Measurements from ENCODE around the gene IL17RC. TPM values are rescaled to one million over a fixed set of nuclear protein-coding genes. Genes with fewer than 3 reads are reported as not detected.
A peak's percentile ranks its signal among the peaks of the same experiment; 100 is the strongest.

IL17RC gene
- total RNA-seq, 1 donor from 2014 or later = 82.5 TPM

DNA sequence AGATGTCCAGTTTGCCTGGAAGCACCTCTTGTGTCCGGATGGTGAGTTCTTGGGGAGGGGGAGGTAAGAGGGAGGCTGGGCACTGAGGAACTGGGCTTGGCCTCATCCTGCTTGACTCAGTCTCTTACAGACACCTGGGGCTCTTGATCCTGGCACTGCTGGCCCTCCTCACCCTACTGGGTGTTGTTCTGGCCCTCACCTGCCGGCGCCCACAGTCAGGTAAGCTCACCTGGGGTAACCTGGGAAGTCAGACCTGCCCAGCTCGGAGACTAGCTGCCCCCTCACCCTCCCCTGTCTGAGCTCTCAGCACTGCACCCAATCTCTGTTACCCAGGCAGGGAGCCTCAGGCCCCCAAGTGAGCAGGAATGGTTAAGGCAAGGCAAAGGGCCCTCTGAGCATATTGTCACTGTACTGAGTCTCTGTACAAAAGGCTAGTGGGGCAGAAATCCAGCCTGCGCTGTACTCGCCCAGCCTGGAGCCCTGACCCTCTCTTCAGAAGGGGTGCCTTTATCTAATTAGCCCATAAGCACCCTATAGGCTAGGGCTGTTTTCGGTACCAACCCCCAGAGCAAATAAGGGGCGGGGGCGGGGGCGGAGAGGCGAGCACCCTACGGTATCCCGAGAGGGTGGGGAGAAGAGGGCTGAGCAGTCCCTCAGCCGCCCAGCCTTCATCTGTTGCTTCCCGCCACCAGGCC lies 2.2 kb upstream of the IL17RC start:
- Histone ChIP-seq H3K27ac (peak overlapping the region; percentile 79 to 86), H3K36me3 (no peaks in the 10 kb centered on the region), H3K4me3 (peak overlapping the region; percentile 62 to 89), H3K9me3 (no peaks in the 10 kb centered on the region), H3K27me3 (no peaks in the 10 kb centered on the region), H3K4me1 (peaks cover 22 to 32% of the 10 kb centered on the region in 2 donors)
- TF ChIP-seq CTCF (IDR thresholded peaks at IDR 0.05) = peak in 1 of 3 experiments; percentile 27
- intact Hi-C loops (cut with DNase I) = loop anchor here (1.0 to 10.0 kb wide), 5 partner anchors 70 to 520 kb away; partner anchors contain the start of genes ARPC4, BRPF1, RPUSD3 and SETD5
- DNase-seq (ENCODE audit: low spot score in 2 of 2) = no peak

DNA sequence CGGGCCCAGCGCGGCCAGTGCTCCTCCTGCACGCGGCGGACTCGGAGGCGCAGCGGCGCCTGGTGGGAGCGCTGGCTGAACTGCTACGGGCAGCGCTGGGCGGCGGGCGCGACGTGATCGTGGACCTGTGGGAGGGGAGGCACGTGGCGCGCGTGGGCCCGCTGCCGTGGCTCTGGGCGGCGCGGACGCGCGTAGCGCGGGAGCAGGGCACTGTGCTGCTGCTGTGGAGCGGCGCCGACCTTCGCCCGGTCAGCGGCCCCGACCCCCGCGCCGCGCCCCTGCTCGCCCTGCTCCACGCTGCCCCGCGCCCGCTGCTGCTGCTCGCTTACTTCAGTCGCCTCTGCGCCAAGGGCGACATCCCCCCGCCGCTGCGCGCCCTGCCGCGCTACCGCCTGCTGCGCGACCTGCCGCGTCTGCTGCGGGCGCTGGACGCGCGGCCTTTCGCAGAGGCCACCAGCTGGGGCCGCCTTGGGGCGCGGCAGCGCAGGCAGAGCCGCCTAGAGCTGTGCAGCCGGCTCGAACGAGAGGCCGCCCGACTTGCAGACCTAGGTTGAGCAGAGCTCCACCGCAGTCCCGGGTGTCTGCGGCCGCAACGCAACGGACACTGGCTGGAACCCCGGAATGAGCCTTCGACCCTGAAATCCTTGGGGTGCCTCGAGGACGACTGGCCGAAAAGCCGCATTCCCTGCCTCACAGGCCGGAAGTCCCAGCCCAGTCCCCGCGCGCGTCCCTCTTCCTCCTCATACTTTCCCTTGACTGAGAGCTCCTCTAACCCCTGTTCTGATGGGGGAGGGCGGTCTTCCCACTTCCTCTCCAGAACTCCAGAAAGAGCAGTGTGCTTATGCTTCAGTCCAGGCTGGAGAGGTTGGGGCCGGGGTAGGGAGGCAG lies 1.4 kb upstream of the IL17RC start:
- intact Hi-C loops (cut with DNase I) = loop anchor here (1.0 to 10.0 kb wide), 7 partner anchors 18 to 521 kb away; partner anchors contain the start of genes ARPC4, BRPF1, CRELD1 and JAGN1
- TF ChIP-seq CTCF (IDR thresholded peaks at IDR 0.05) = peak in 2 of 3 experiments; percentile 32 to 56
- DNase-seq (ENCODE audit: low spot score in 2 of 2) = peak in 1 of 2 donors; percentile 85
- Histone ChIP-seq H3K36me3 (peaks cover 0 to 4% of the 10 kb centered on the region in 2 donors), H3K27ac (peak overlapping the region; percentile 79 to 86), H3K4me3 (peak overlapping the region; percentile 62 to 89), H3K9me3 (no peaks in the 10 kb centered on the region), H3K4me1 (peaks cover 22 to 32% of the 10 kb centered on the region in 2 donors), H3K27me3 (no peaks in the 10 kb centered on the region)

GRCh38 chr3:9916346-9916733 lies 558 bp upstream of the IL17RC start:
- H3K27me3 ChIP-seq = no peaks in the 10 kb centered on the region
- peaks cover 22 to 32% of the 10 kb centered on the region in 2 donors for H3K4me1 ChIP-seq
- no peak for TF ChIP-seq CTCF (IDR thresholded peaks at IDR 0.05)
- intact Hi-C loops (cut with DNase I) = loop anchor here (1.0 to 10.0 kb wide), 6 partner anchors 17 to 522 kb away; partner anchors contain the start of genes ARPC4, BRPF1, CRELD1 and JAGN1
- no peaks in the 10 kb centered on the region for H3K9me3 ChIP-seq
- peak in 1 of 2 donors; percentile 79 for DNase-seq (ENCODE audit: low spot score in 2 of 2)
- H3K4me3 ChIP-seq = peak overlapping the region; percentile 62 to 89
- H3K36me3 ChIP-seq = peaks cover 0 to 8% of the 10 kb centered on the region in 2 donors
- H3K27ac ChIP-seq = peak overlapping the region; percentile 79 to 86

DNA sequence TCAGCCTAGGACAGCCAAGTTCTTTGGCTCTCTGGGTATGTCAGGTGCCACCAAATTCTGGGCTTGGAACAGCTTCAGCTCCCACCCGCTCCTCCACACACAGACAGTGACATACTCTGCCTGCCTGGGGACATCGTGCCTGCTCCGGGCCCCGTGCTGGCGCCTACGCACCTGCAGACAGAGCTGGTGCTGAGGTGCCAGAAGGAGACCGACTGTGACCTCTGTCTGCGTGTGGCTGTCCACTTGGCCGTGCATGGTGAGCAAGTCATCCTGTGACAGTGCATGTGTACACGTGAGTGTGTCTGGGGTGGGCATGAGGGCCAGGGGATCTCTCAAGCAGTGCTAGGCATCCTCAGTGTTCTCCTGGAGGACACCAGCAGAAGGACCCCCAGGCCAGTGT lies 922 bp downstream of the IL17RC start:
- DNase-seq (ENCODE audit: low spot score in 2 of 2) = no peak
- intact Hi-C loops (cut with DNase I) = loop anchor here (2.0 to 10.0 kb wide), 5 partner anchors 27 to 523 kb away; partner anchors contain the start of genes ARPC4, BRPF1, JAGN1 and SETD5
- Histone ChIP-seq H3K27ac (peak overlapping the region; percentile 79 to 86), H3K4me3 (peak overlapping the region; percentile 62 to 89), H3K9me3 (no peaks in the 10 kb centered on the region), H3K27me3 (no peaks in the 10 kb centered on the region), H3K4me1 (peaks cover 22 to 32% of the 10 kb centered on the region in 2 donors), H3K36me3 (peaks cover 6 to 8% of the 10 kb centered on the region in 2 donors)
- no peak for TF ChIP-seq CTCF (IDR thresholded peaks at IDR 0.05)

DNA sequence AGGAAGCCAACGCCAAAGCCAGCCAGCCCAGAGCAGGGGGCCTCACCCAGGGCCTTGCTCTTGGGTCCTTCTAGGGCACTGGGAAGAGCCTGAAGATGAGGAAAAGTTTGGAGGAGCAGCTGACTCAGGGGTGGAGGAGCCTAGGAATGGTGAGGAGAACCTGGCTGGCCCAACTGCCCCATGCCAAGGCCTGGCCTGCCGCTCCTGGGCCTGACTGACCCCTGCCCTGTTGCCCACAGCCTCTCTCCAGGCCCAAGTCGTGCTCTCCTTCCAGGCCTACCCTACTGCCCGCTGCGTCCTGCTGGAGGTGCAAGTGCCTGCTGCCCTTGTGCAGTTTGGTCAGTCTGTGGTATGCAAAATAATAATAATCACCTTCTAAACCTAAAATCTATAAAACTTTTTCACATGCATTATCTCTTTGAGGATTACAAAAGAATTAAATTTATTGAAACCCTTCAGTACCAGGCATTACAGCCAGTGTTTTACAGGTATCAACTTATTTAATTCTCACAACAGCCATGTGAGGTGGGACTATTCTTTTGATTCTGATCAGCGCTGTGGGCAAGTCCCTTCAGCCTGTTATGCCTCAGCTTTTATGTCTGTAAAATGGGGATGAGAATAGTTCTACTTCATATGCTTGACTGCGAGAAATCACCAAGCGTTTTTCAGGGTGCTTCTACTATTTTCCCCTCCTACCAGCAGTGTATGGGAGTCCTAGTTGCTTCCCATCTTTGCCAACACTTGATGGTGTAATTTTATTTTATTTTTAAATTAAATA lies 1.6 kb downstream of the IL17RC start:
- DNase-seq (ENCODE audit: low spot score in 2 of 2) = no peak
- H3K9me3 ChIP-seq = no peaks in the 10 kb centered on the region
- peak overlapping the region in 1 of 2 donors; percentile 62 for H3K4me3 ChIP-seq
- H3K27me3 ChIP-seq = no peaks in the 10 kb centered on the region
- TF ChIP-seq CTCF (IDR thresholded peaks at IDR 0.05) = no peak
- H3K36me3 ChIP-seq = peaks cover 6 to 8% of the 10 kb centered on the region in 2 donors
- peaks cover 22 to 32% of the 10 kb centered on the region in 2 donors for H3K4me1 ChIP-seq
- intact Hi-C loops (cut with DNase I) = loop anchor here (5.0 to 10.0 kb wide), 4 partner anchors 126 to 524 kb away; partner anchors contain the start of genes ARPC4, BRPF1, SETD5 and TADA3
- no peak overlapping the region for H3K27ac ChIP-seq
